WTC11 (cell line): ENCODE measurements around the gene CEP57L1. TPM values are rescaled to one million over a fixed set of nuclear protein-coding genes. Genes with fewer than 3 reads are reported as not detected.

Experiments
- ATAC-seq: fragments of 200-7000 bp; cut with Tn5 transposase; 2 replicates; pipeline ENCODE4 v1.10.0; 2021; ENCODE audit warnings: mild to moderate bottlenecking, moderate library complexity
- CTCF ChIA-PET: fragments of 300-600 bp; sonication (Branson Sonifier 250); formaldehyde crosslinking; loops from one replicate; lab custom pipeline; 2021; ENCODE audit warnings: antibody characterized with exemption; lab: Charles Lee
- POLR2A ChIA-PET: fragments of 350-600 bp; sonication (Branson Sonifier 250); formaldehyde crosslinking; loops from one replicate; lab custom pipeline; 2021; ENCODE audit warnings: antibody characterized with exemption; lab: Charles Lee
- DNase-seq: peaks from one replicate; pipeline ENCODE4 v3.0.0; 2021; ENCODE audit warnings: low spot score
- H3K27ac Mint-ChIP-seq: 2 replicates; pipeline ENCODE4 v1.8.0; 2021; ENCODE audit warnings: mixed read lengths
- H3K27me3 Mint-ChIP-seq: 2 replicates; pipeline ENCODE4 v1.8.0; 2021; ENCODE audit warnings: low read depth, mild to moderate bottlenecking, moderate library complexity, mixed read lengths
- H3K36me3 Mint-ChIP-seq: 2 replicates; pipeline ENCODE4 v1.8.0; 2021; ENCODE audit warnings: mixed read lengths
- H3K4me1 Mint-ChIP-seq: 2 replicates; pipeline ENCODE4 v1.8.0; 2022; ENCODE audit warnings: mixed read lengths
- H3K4me3 Mint-ChIP-seq: 2 replicates; pipeline ENCODE4 v1.8.0; 2021; ENCODE audit warnings: mild to moderate bottlenecking, moderate library complexity, mixed read lengths
- H3K9me3 Mint-ChIP-seq: 2 replicates; pipeline ENCODE4 v1.8.0; 2021; ENCODE audit warnings: mixed read lengths
- ATF1 ChIP-seq: sonication (generic); formaldehyde crosslinking; IDR thresholded peaks from 2 replicates; pipeline ENCODE4 v1.8.1; 2023; ENCODE audit warnings: mild to moderate bottlenecking, moderate library complexity, missing genetic modification reagents
- JAZF1 ChIP-seq: fragments of 250-450 bp; sonication (Bioruptor Pico); IDR thresholded peaks from 2 replicates; pipeline ENCODE4 v1.9.0; 2021; ENCODE audit warnings: moderate library complexity, mild to moderate bottlenecking, inconsistent platforms
- KAT7 ChIP-seq: sonication (generic); formaldehyde crosslinking; IDR thresholded peaks from 2 replicates; pipeline ENCODE4 v1.8.1; 2023; ENCODE audit warnings: missing genetic modification reagents, mild to moderate bottlenecking, borderline replicate concordance
- MLX ChIP-seq: sonication (generic); formaldehyde crosslinking; IDR thresholded peaks from 2 replicates; pipeline ENCODE4 v1.8.1; 2023; ENCODE audit warnings: mild to moderate bottlenecking, missing genetic modification reagents, moderate library complexity
- NFYB ChIP-seq: sonication (generic); formaldehyde crosslinking; conservative IDR thresholded peaks from 2 replicates; pipeline ENCODE4 v1.8.0; 2022; ENCODE audit warnings: low read depth, missing genetic modification reagents
- NR3C1 ChIP-seq: sonication (generic); formaldehyde crosslinking; conservative IDR thresholded peaks from 2 replicates; pipeline ENCODE4 v1.8.1; 2023; ENCODE audit warnings: low read depth, mild to moderate bottlenecking, missing genetic modification reagents
- PRDM15 ChIP-seq: sonication (generic); formaldehyde crosslinking; IDR thresholded peaks from 2 replicates; pipeline ENCODE4 v1.8.0; 2022; ENCODE audit warnings: missing genetic modification reagents
- PRRX2 ChIP-seq: fragments of 250-450 bp; sonication (Bioruptor Pico); IDR thresholded peaks from 2 replicates; pipeline ENCODE4 v1.8.0; 2021; ENCODE audit warnings: mild to moderate bottlenecking
- SMAD4 ChIP-seq: sonication (generic); formaldehyde crosslinking; IDR thresholded peaks from 2 replicates; pipeline ENCODE4 v1.8.0; 2022; ENCODE audit warnings: mild to moderate bottlenecking, missing genetic modification reagents
- ZNF138 ChIP-seq: sonication (generic); formaldehyde crosslinking; conservative IDR thresholded peaks from 2 replicates; pipeline ENCODE4 v1.8.1; 2022; ENCODE audit warnings: mild to moderate bottlenecking, moderate library complexity, missing genetic modification reagents
- ZNF281 ChIP-seq: sonication (generic); formaldehyde crosslinking; IDR thresholded peaks from 2 replicates; pipeline ENCODE4 v1.8.0; 2023; ENCODE audit warnings: mild to moderate bottlenecking, missing genetic modification reagents
- ZNF317 ChIP-seq: sonication (generic); formaldehyde crosslinking; IDR thresholded peaks from 2 replicates; pipeline ENCODE4 v1.8.1; 2023; ENCODE audit warnings: low read depth, mild to moderate bottlenecking, moderate library complexity, missing genetic modification reagents, borderline replicate concordance
- total RNA-seq: library from RNA; stranded (reverse); gene quantifications from 3 replicates; pipeline ENCODE4 v1.2.3, GENCODE V29; 2021
- TF ChIP-seq, protein P1 (sequence below): sonication (generic); formaldehyde crosslinking; IDR thresholded peaks from 2 replicates; pipeline ENCODE4 v1.8.0; 2022; ENCODE audit warnings: mild to moderate bottlenecking, missing genetic modification reagents
- TF ChIP-seq, protein P2 (sequence below): fragments of 250-450 bp; sonication (Bioruptor Pico); IDR thresholded peaks from 2 replicates; pipeline ENCODE4 v1.8.0; 2021; ENCODE audit warnings: mild to moderate bottlenecking

CEP57L1 gene
- total RNA-seq, 1 experiment from 2014 or later: 13.1 TPM

- DNase-seq (no peak), ATAC-seq (no peak)
- CTCF ChIA-PET: interaction anchor here (0.6 kb wide), 1 partner anchor 1196 kb away, joined by 3 read pairs; no protein-coding TSS in a partner anchor
- Mint-ChIP-seq H3K36me3 (no peaks in the 10 kb centered on the region), H3K4me3 (no peak overlapping the region), H3K4me1 (peaks cover 5% of the 10 kb centered on the region), H3K9me3 (no peaks in the 10 kb centered on the region), H3K27ac (no peak overlapping the region), H3K27me3 (no peaks in the 10 kb centered on the region)
- POLR2A ChIA-PET: no interaction called here
- TF ChIP-seq ZNF138 (CRISPR knock-in tag) (no peak), MLX (CRISPR knock-in tag) (no peak), ZNF281 (CRISPR knock-in tag) (no peak), NFYB (no peak), NR3C1 (CRISPR knock-in tag) (no peak), SMAD4 (no peak), ATF1 (CRISPR knock-in tag) (no peak), PRDM15 (CRISPR knock-in tag) (no peak), PRRX2 (CRISPR knock-in tag) (no peak)
- TF ChIP-seq, protein P1, sequence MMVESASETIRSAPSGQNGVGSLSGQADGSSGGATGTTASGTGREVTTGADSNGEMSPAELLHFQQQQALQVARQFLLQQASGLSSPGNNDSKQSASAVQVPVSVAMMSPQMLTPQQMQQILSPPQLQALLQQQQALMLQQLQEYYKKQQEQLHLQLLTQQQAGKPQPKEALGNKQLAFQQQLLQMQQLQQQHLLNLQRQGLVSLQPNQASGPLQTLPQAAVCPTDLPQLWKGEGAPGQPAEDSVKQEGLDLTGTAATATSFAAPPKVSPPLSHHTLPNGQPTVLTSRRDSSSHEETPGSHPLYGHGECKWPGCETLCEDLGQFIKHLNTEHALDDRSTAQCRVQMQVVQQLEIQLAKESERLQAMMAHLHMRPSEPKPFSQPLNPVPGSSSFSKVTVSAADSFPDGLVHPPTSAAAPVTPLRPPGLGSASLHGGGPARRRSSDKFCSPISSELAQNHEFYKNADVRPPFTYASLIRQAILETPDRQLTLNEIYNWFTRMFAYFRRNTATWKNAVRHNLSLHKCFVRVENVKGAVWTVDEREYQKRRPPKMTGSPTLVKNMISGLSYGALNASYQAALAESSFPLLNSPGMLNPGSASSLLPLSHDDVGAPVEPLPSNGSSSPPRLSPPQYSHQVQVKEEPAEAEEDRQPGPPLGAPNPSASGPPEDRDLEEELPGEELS (CRISPR knock-in tag): no peak
- TF ChIP-seq, protein P2, sequence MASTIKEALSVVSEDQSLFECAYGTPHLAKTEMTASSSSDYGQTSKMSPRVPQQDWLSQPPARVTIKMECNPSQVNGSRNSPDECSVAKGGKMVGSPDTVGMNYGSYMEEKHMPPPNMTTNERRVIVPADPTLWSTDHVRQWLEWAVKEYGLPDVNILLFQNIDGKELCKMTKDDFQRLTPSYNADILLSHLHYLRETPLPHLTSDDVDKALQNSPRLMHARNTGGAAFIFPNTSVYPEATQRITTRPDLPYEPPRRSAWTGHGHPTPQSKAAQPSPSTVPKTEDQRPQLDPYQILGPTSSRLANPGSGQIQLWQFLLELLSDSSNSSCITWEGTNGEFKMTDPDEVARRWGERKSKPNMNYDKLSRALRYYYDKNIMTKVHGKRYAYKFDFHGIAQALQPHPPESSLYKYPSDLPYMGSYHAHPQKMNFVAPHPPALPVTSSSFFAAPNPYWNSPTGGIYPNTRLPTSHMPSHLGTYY (CRISPR knock-in tag): no peak
These were observed 34.7 kb upstream of the CEP57L1 start for GRCh38 chr6:109060571-109060970.

DNA sequence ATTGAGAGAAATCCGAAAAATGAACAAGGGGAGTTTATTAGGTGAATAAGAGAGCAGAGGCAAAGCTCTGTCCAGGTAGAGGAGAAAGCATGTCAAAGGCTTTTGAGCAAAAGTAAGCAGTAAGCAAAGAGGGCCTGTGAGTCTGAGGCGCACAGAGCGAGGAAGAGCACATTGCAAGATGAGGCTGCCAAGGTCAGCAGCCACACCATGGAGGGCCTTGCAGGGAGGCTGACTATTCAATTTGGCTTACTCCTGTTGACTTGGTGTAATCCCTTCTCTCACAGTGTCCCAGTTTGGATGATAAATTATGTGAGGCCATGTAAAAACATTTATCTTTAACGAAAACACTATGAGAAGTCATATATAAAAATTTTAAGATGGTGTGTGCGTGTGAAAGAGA lies 33.1 kb upstream of the CEP57L1 start:
- ATAC-seq: no peak
- H3K4me1 Mint-ChIP-seq: peaks cover 5% of the 10 kb centered on the region
- POLR2A ChIA-PET: no interaction called here
- no peak overlapping the region for H3K27ac Mint-ChIP-seq
- TF ChIP-seq JAZF1 (CRISPR knock-in tag) (no peak), ZNF317 (CRISPR knock-in tag) (no peak), PRDM15 (CRISPR knock-in tag) (no peak), KAT7 (CRISPR knock-in tag) (no peak)
- no peaks in the 10 kb centered on the region for H3K9me3 Mint-ChIP-seq
- H3K36me3 Mint-ChIP-seq: no peaks in the 10 kb centered on the region
- DNase-seq: no peak
- H3K4me3 Mint-ChIP-seq: no peak overlapping the region
- CTCF ChIA-PET: no interaction called here
- no peaks in the 10 kb centered on the region for H3K27me3 Mint-ChIP-seq
